ENCODE measurements around the gene ABTB2.

Gene ABTB2

GRCh38 chr11:34340653-34341052, 17.2 kb downstream of the ABTB2 start:
- DNase-seq: no peak

DNA sequence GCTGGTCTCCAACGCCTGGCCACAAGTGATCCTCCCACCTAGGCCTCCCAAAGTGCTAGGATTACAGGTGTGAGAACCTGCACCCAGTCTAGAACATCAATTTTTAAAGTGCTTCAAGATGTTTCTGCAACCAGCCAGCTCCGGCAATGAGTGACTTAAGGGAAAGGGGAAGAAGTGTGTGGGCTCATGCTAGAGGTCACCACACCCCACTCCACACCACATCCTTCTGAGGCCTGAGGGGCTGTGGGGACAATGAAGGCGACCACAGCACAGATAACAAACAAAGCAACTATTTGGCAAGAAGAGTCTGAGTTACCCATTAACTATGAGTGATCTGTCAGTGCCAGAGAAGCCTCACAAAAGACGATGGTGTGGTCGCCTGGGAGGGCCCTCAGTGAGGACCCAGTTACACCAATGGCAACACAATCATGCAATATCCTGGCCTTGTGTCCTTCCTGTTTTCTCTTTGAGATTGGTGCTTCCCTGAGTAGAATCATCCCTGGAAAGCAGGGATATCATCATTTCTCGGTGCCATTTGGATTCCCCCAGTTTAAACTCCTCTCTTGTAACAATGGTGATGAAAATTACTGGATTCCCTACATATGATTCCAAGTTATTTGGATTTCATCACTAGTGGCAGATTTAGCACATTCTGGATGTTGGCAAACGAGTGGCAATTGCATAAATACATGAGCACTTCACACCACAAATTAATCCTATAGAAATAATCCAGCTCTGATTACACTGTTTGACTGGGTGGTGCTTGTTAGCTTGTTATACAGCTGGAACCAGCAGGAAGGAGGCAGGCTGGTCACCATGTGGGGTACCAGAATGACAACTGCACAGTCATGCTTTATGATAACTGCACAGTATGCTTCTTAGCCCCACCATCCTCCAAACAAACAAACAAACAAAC, 18.4 kb downstream of the ABTB2 start:
- no peak for DNase-seq

- no peak for DNase-seq
Measured at GRCh38 chr11:34337016-34337415, 20.8 kb downstream of the ABTB2 start.

DNA sequence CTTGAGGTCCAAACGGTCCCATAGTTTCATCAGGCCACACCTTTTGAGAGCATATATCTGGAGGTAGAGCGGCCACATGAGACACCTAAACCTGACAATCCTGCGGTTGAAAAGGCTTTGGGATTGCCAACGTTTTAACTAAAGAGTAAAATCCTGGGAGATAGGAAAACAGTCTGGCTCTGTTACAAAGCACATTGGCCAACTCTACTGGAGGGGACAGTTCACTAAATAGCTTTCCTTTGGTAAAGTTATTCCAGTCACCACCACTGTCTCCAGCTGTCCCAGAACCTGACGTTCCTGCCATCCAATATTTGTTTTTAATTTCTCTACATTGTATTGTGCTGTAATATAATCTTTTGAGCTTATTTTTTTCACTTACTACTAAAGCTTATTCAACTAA, 22.0 kb downstream of the ABTB2 start:
- no peak for DNase-seq

DNA sequence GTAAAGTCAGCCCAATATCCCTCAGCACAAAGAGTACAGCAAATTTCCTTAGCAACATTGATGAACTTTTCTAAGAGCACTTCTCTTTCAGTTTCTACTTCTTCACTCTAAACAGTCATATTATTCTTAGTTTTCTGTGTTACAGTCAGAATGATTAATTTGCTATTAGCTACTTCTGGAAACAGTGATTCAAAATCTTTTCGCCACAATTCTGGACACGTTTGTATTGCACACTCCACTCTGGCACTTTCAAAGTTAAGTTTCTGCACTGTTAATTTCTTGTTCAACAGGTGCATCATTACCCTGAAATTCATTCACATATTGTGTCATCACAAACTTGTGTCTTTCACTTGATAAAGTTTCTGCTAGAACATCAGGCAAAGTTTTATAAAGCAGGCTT, 22.5 kb downstream of the ABTB2 start:
- no peak for DNase-seq

DNA sequence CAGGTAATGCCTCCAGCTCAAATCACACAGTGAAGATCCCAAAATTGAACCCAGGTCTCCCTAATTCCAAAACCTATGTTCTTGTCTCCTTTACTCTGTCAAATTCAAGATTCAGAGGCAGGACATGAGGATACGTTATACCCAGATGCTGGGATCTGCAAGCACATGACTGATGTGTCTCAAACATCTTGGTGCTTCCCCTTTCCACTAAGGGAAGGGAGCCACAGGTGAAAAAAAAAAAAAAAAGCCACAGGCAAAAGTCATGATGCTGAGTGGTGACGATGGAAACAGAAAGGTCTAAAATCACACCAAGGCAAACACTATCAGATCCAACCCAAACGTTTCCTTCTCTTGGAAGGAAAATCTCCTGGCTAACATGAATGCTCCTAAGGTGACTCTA, 24.0 kb downstream of the ABTB2 start:
- no peak for DNase-seq

- no peak for DNase-seq
Measured at GRCh38 chr11:34332524-34332923, 25.3 kb downstream of the ABTB2 start.

GRCh38 chr11:34331736-34332135, 26.1 kb downstream of the ABTB2 start:
- DNase-seq: no peak

DNA sequence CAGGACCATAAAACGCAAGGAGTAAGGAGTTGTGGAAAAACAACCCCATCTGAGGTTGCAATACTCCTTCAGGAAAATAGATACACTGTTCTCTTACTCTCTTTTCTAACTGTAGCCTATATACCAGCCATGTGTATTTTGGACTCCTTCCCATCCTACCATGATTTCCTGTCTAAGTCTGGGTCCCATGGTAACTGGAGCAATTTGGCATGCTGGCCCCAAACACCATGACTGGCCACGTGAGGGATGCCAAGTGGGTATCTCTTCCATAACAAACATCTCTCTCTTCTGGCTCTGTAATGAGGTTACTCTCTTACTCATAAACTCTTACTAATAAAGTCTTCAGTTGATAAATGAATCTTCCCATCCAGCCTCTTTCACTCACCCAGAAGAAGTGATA, 26.5 kb downstream of the ABTB2 start:
- DNase-seq: peak; percentile 90

DNA sequence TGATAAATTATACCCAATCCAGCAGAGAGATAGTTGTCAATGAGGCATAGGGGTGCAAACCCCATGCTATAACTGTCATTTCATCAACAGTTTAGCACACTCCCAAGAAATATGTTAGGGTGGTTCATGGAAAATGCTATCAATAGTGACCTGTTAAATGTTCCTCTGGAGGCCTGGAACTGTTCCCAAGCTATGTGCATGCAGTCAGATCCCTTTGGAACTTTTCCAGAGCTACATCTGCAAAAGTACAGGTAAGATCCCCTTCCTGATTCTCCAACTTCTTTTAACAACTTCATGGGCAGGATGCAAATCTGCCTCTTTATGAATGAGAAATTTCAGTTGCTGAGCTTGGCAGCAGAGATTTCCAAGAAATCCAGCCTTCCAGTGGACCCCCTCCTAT, 27.2 kb downstream of the ABTB2 start:
- DNase-seq: no peak

- DNase-seq: no peak
Measured at GRCh38 chr11:34329876-34330275, 27.9 kb downstream of the ABTB2 start.

DNA sequence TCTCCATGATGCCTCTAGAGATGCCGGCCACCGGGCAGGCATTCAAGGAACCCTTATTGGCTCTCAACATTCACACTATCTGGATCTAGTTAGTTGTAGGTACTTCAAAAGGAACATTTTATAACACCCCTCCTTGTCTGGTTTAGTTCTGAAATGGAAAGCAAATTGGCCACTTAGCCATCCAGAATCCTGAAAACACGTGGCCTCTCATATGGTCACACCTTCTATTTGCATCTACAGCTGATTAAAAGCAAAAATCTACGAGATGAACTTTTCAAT, 29.2 kb downstream of the ABTB2 start:
- DNase-seq: no peak

GRCh38 chr11:34327804-34328631, 29.8 kb downstream of the ABTB2 start:
- DNase-seq: peak; percentile 89

DNA sequence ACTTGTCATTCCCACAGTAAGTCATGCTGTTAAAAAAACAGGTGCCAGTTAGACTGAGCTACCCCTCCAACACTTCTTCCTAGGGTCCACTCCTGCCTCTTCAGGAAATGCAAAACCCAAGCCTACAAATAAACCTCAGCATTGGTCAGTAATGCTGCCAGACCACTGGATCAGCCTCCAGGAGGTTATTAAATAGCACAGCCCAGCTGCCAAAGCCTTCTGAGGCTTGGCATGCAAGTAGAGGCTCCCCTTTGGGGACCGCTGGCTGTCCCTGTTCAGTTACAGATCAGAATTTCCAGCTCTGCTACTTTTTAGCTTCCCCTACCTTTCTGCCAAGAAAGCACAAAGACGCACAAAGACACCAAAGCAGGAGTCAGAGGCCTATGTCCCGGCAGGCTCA, 33.3 kb downstream of the ABTB2 start:
- DNase-seq: no peak

- no peak for DNase-seq
Measured at GRCh38 chr11:34323601-34324000, 34.2 kb downstream of the ABTB2 start.

- no peak for DNase-seq
Measured at GRCh38 chr11:34318111-34319037, 39.4 kb downstream of the ABTB2 start.

DNA sequence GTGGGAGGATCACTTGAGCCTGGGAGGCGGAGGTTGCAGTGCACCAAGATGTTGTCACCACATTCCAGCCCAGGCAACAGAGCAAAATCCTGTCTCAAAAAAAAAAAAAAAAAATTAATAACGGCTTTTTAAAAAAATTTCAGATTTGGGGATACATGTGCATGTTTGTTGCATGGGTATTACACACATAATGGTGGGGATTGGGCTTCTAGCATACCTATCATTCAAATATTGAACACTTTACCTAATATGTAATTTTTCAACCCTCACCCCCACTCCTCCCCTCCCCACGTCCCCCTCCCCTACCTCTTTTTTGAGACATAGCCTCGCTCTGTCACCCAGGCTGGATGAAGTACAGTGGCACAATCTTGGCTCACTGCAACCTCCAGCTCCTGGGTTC, 40.1 kb downstream of the ABTB2 start:
- DNase-seq: no peak

DNA sequence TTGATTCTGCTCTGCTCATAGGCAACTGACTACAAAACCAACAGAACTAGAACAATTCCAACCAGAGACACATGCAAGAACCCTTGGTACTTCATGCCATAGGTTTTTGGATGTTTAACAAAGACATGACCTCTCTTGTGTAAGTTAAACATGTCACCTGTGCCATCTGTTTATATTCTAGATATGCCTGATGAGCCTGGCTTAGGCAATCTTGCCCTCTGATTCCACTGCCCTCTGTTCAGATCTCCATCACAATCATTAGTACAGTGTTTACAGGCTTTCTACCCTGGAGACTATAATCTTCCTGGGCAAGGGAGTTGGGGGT, 40.8 kb downstream of the ABTB2 start:
- DNase-seq: no peak

GRCh38 chr11:34316347-34317035, 41.3 kb downstream of the ABTB2 start:
- no peak for DNase-seq

GRCh38 chr11:34315394-34315793, 42.4 kb downstream of the ABTB2 start:
- DNase-seq: no peak

GRCh38 chr11:34314936-34315335, 42.9 kb downstream of the ABTB2 start:
- no peak for DNase-seq

- DNase-seq: no peak
Measured at GRCh38 chr11:34314176-34314575, 43.6 kb downstream of the ABTB2 start.

- no peak for DNase-seq
Measured at GRCh38 chr11:34313099-34313517, 44.7 kb downstream of the ABTB2 start.

Data from NCI-H446 treated with DMSO at 0.1 percent for 48 hours (cell line).